GM12891 (cell line): ENCODE measurements around the gene PEX14.

Source experiments
- DNase-seq: peaks from one replicate; pipeline ENCODE4 v3.0.0; 2011; ENCODE audit warnings: low spot score; ENCODE audit not compliant: insufficient read length
- FAIRE-seq: peaks from 2 replicates; lab custom pipeline; 2011; peaks lifted over from hg19 to GRCh38; lab: Jason Lieb, UNC
- PAX5 ChIP-seq: IDR thresholded peaks from 2 replicates; pipeline ENCODE4 v1.6.1; 2011; ENCODE audit warnings: low read length, moderate library complexity, mild to moderate bottlenecking; ENCODE audit not compliant: insufficient read depth, severe bottlenecking
- POLR2A ChIP-seq: IDR thresholded peaks from 2 replicates; pipeline ENCODE4 v1.6.1; 2011; ENCODE audit warnings: low read depth, low read length, control low read depth
- POLR2AphosphoS5 ChIP-seq: IDR thresholded peaks from 2 replicates; pipeline ENCODE4 v1.6.1; 2011; ENCODE audit warnings: low read depth, low read length, control low read depth
- POU2F2 ChIP-seq: IDR thresholded peaks from 2 replicates; pipeline ENCODE4 v1.6.1; 2011; ENCODE audit warnings: low read depth, mild to moderate bottlenecking, control low read depth, low read length, moderate library complexity
- SPI1 ChIP-seq: IDR thresholded peaks from 2 replicates; pipeline ENCODE4 v1.6.1; 2011; ENCODE audit warnings: low read depth, low read length, control low read depth
- TAF1 ChIP-seq: IDR thresholded peaks from 2 replicates; pipeline ENCODE4 v1.6.1; 2011; ENCODE audit warnings: low read depth, low read length, control low read depth

Gene PEX14

GRCh38 chr1:10659218-10659617 lies 184.5 kb downstream of the PEX14 start:
- DNase-seq (no peak), FAIRE-seq (no peak)
- TF ChIP-seq SPI1: no peak
- TF ChIP-seq TAF1: no peak
- TF ChIP-seq PAX5: no peak
- TF ChIP-seq POU2F2: no peak
- no peak for TF ChIP-seq POLR2A
- no peak for TF ChIP-seq POLR2AphosphoS5

DNA sequence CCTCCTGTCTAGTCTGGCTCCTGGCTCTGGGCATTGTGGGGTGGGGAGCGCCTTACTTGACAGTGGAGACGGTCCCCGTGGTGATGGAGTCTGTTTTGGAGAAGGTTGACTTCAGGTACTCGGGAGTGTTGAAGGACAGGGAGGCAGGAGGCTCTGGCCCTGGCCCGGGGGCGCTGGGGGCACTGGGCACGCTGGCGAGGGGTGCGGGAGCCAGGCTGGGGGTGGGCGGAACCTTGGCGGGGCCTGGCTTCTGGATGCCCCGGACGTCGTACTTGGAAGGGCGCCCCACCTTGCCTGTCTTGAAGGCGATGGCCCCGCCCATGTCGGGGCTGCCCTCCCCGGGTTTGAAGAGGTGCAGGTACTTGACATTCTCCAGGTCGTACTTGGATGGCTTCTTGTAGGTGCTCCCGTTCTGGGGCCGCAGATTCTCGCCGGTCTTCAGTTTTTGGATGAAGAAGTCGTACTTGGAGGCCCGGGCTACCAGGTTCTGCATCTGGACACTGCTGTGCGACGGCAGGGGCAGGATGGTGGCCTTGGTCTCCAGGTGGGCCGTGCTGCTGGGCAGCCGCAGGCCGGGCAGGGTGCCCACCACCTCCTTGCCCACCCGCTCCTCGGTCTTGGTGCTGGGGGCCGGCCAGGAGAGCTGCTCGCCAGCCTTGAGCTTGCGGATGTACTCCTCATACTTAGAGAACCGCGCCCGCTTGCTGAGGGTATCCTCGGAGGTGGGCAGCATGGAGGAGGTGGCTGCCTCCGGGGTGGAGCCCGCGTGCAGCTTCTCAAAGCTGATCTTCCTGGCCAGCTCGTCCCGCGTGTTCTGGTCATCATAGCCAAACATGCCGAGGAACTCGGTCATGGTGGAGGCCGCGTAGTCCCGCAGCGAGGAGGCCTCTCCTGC lies 185.1 kb downstream of the PEX14 start:
- no peak for TF ChIP-seq POLR2AphosphoS5
- TF ChIP-seq PAX5: no peak
- TF ChIP-seq SPI1: no peak
- TF ChIP-seq POLR2A: no peak
- TF ChIP-seq POU2F2: no peak
- TF ChIP-seq TAF1: no peak
- no peak for FAIRE-seq
- DNase-seq: no peak

GRCh38 chr1:10661453-10661852 lies 186.7 kb downstream of the PEX14 start:
- no peak for DNase-seq
- no peak for TF ChIP-seq POLR2AphosphoS5
- FAIRE-seq: peak; percentile 62

GRCh38 chr1:10662090-10662688 lies 187.4 kb downstream of the PEX14 start:
- no peak for DNase-seq
- TF ChIP-seq POLR2A: no peak
- no peak for TF ChIP-seq SPI1
- TF ChIP-seq POLR2AphosphoS5: no peak
- TF ChIP-seq TAF1: no peak
- TF ChIP-seq PAX5: no peak
- no peak for TF ChIP-seq POU2F2
- FAIRE-seq: peak; percentile 89

DNA sequence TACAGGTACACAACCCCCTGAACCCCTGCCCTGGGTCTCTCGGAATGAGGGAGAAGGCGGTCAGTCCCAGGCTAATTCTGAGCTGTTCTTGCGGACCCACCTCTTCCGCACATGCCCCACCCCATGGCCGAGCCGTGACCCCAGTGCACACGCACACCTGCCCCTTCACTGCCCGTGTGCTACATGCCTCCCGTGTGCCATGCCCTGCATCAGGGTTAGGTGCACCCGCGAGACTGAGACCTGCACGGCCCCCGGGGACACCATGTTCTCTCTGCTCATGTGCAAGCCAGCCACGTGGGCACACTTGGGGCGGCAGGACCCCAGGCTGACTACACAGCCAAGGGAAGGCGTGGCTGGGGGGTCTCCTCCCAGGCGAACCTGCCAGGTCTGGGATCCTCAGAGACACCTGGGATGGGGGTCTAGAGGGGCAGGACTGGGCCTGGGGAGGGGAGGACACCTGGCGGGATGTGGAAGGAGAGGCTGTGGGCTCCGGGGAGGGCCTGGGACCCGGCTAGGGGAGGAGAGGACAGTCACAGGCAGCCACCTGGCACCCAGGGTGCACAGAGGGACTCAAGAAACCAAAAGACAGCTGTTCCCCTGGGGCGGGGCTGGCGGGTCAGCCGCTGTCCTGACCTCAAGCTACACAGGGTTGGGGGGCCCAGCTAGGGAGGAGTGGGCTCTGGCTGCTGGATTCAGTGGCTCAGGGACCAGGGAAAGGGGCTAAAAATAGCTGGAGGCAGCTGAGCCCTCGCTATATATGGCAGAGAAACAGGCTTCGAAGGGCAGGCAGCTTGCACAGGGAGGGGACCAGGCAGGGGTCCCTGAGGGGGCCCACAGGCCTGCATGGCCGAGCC lies 188.3 kb downstream of the PEX14 start:
- FAIRE-seq (no peak), DNase-seq (no peak)
- TF ChIP-seq PAX5 (no peak), SPI1 (no peak), POU2F2 (no peak), POLR2A (no peak), TAF1 (no peak), POLR2AphosphoS5 (no peak)

- TF ChIP-seq PAX5 (no peak), POLR2AphosphoS5 (no peak), POU2F2 (no peak), TAF1 (no peak), SPI1 (no peak), POLR2A (no peak)
- no peak for DNase-seq
- FAIRE-seq: no peak
Measured at GRCh38 chr1:10663678-10664035, 188.9 kb downstream of the PEX14 start.

GRCh38 chr1:10664251-10664650 lies 189.5 kb downstream of the PEX14 start:
- no peak for TF ChIP-seq SPI1
- no peak for TF ChIP-seq POLR2A
- DNase-seq: no peak
- no peak for FAIRE-seq

DNA sequence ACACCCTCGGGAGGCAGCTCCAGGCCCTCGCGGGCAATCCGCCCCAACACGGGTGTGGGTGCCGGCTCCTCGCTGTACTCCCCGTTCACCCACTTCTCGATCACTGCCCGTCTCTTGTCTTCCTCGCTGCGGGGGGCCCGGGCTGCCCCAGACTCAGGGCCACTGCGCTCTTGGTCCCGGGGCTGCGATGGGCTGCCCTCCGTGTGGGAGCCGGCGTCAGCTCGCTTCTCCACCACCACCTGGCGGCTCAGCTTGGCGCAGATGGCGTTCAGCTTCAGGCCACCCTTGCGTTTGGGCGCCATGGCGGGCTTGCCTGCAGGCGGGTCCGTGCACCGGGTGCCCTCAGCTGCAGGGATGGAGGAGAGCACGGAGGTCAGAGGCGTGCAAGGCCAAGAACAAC lies 190.5 kb downstream of the PEX14 start:
- TF ChIP-seq POLR2A (no peak), POLR2AphosphoS5 (no peak), SPI1 (no peak), PAX5 (no peak), TAF1 (no peak), POU2F2 (no peak)
- DNase-seq (no peak), FAIRE-seq (no peak)

GRCh38 chr1:10665930-10666850 lies 191.4 kb downstream of the PEX14 start:
- FAIRE-seq (no peak), DNase-seq (no peak)
- TF ChIP-seq POLR2A (no peak), POLR2AphosphoS5 (no peak), SPI1 (no peak), POU2F2 (no peak), TAF1 (no peak), PAX5 (no peak)
